Sigmoid colon (tissue), 4 donors: Measurements from ENCODE around the gene USP38.

Source experiments
- EP300 ChIP-seq, 4 donors: sonication (generic); formaldehyde crosslinking; IDR thresholded peaks; one replicate each; pipeline ENCODE4 v1.6.1; 2017; ENCODE audit warnings: antibody characterized with exemption in 4 of 4
- POLR2A ChIP-seq, 2 donors: fragments of 450-650 bp; IDR thresholded peaks; one replicate each; pipeline ENCODE4 v1.6.1; 2016; ENCODE audit warnings: antibody characterized with exemption in 2 of 2, mild to moderate bottlenecking in 2 of 2, moderate library complexity in 2 of 2
- POLR2AphosphoS5 ChIP-seq, 4 donors: sonication (generic); formaldehyde crosslinking; IDR thresholded peaks; one replicate each; pipeline ENCODE4 v1.6.1; 2017; ENCODE audit warnings: antibody characterized with exemption in 4 of 4
- TF ChIP-seq, protein P1 (sequence below), 4 experiments: fragments of 450-650 bp in 3 of 4; fragments of 200-600 bp in 1 of 4; IDR thresholded peaks; one replicate each; pipeline ENCODE4 v1.5.1; 2016 to 2019; ENCODE audit warnings: antibody characterized with exemption in 4 of 4, mild to moderate bottlenecking in 3 of 4, moderate library complexity in 2 of 4

DNA sequence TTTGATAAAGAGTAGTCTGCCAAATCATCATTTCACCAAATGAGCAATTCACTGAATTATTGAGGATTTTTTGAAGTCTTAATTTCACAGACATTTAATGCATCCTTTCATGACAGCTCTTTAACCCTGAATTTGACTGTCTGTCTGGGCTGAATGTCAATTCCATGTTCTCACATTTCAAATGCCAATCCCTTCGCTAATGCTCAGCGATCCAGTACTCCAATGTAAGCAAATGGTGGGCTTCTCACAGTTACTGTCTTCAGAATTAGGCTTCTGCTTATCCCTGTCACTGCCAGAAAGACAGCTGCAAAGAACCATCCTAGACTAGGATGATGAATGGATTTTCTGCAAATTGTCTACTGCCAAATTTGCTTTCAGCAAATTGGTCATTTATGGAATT, 36.2 kb upstream of the USP38 start:
- TF ChIP-seq, protein P1, sequence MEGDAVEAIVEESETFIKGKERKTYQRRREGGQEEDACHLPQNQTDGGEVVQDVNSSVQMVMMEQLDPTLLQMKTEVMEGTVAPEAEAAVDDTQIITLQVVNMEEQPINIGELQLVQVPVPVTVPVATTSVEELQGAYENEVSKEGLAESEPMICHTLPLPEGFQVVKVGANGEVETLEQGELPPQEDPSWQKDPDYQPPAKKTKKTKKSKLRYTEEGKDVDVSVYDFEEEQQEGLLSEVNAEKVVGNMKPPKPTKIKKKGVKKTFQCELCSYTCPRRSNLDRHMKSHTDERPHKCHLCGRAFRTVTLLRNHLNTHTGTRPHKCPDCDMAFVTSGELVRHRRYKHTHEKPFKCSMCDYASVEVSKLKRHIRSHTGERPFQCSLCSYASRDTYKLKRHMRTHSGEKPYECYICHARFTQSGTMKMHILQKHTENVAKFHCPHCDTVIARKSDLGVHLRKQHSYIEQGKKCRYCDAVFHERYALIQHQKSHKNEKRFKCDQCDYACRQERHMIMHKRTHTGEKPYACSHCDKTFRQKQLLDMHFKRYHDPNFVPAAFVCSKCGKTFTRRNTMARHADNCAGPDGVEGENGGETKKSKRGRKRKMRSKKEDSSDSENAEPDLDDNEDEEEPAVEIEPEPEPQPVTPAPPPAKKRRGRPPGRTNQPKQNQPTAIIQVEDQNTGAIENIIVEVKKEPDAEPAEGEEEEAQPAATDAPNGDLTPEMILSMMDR (IDR thresholded peaks at IDR 0.05), result no peak
- TF ChIP-seq POLR2A (IDR thresholded peaks at IDR 0.05) (no peak), POLR2AphosphoS5 (IDR thresholded peaks at IDR 0.05) (no peak), EP300 (IDR thresholded peaks at IDR 0.05) (no peak)
